H9 (cell line): ENCODE measurements around the gene ANAPC1. TPM values are rescaled to one million over a fixed set of nuclear protein-coding genes. Genes with fewer than 3 reads are reported as not detected.
"Not testable (repeated sequence)": the region's sequence is repeated elsewhere in the genome, so short reads cannot be mapped to it uniquely, and the experiment has no call there.

Experiments used
- DNase-seq: peaks from one replicate; pipeline ENCODE4 v3.0.0-alpha.2; 2017
- H2AFZ ChIP-seq: one replicate; pipeline ENCODE4 v1.6.1; 2013; ENCODE audit warnings: mild to moderate bottlenecking, low read length, control low read depth, moderate library complexity
- H2AK5ac ChIP-seq: 2 replicates; pipeline ENCODE4 v1.6.1; 2013; ENCODE audit warnings: low read length, control low read depth, mixed read lengths; ENCODE audit not compliant: insufficient read length
- H2BK120ac ChIP-seq: one replicate; pipeline ENCODE4 v1.6.1; 2013; ENCODE audit warnings: low read depth, mild to moderate bottlenecking, low read length, control low read depth, inconsistent platforms; ENCODE audit not compliant: poor library complexity, severe bottlenecking
- H2BK12ac ChIP-seq: 2 replicates; pipeline ENCODE4 v1.6.1; 2013; ENCODE audit warnings: low read length, control low read depth, mixed read lengths, low read depth; ENCODE audit not compliant: insufficient read length
- H2BK15ac ChIP-seq: 2 replicates; pipeline ENCODE4 v1.6.1; 2013; ENCODE audit warnings: low read depth, low read length, control low read depth
- H2BK20ac ChIP-seq: one replicate; pipeline ENCODE4 v1.6.1; 2013; ENCODE audit warnings: low read depth, mild to moderate bottlenecking, low read length, control low read depth, inconsistent platforms; ENCODE audit not compliant: poor library complexity, severe bottlenecking
- H2BK5ac ChIP-seq: 2 replicates; pipeline ENCODE4 v1.6.1; 2013; ENCODE audit warnings: low read length, control low read depth, mixed read lengths; ENCODE audit not compliant: insufficient read length
- H3K14ac ChIP-seq: 2 replicates; pipeline ENCODE4 v1.6.1; 2013; ENCODE audit warnings: low read length, control low read depth; ENCODE audit not compliant: insufficient read depth
- H3K18ac ChIP-seq: 2 replicates; pipeline ENCODE4 v1.6.1; 2013; ENCODE audit warnings: low read depth, mild to moderate bottlenecking, mixed read lengths, low read length, control low read depth; ENCODE audit not compliant: insufficient read length
- H3K23ac ChIP-seq: 2 replicates; pipeline ENCODE4 v1.6.1; 2013; ENCODE audit warnings: low read length, control low read depth, mixed read lengths, low read depth; ENCODE audit not compliant: insufficient read length
- H3K23me2 ChIP-seq: 2 replicates; pipeline ENCODE4 v1.6.1; 2013; ENCODE audit warnings: low read depth, mild to moderate bottlenecking, mixed read lengths, low read length, control low read depth; ENCODE audit not compliant: insufficient read length, poor library complexity, severe bottlenecking
- H3K27ac ChIP-seq: 2 replicates; pipeline ENCODE4 v1.5.1; 2013; ENCODE audit warnings: low read length, control low read depth, mixed read lengths, low read depth; ENCODE audit not compliant: insufficient read length
- H3K27me3 ChIP-seq: 2 replicates; pipeline ENCODE4 v1.6.1; 2013; ENCODE audit warnings: low read length, control low read depth, inconsistent platforms; ENCODE audit not compliant: insufficient read depth
- H3K4ac ChIP-seq: 2 replicates; pipeline ENCODE4 v1.6.1; 2013; ENCODE audit warnings: low read depth, mild to moderate bottlenecking, control low read depth, inconsistent platforms, low read length, moderate library complexity
- H3K4me1 ChIP-seq: 2 replicates; pipeline ENCODE4 v1.6.1; 2013; ENCODE audit warnings: low read length, control low read depth, inconsistent platforms; ENCODE audit not compliant: insufficient read depth
- H3K4me2 ChIP-seq: 2 replicates; pipeline ENCODE4 v1.6.1; 2013; ENCODE audit warnings: low read length, control low read depth, mixed read lengths; ENCODE audit not compliant: insufficient read length, insufficient read depth
- H3K56ac ChIP-seq: 2 replicates; pipeline ENCODE4 v1.6.1; 2013; ENCODE audit warnings: low read depth, mild to moderate bottlenecking, mixed read lengths, low read length, control low read depth; ENCODE audit not compliant: insufficient read length
- H3K79me1 ChIP-seq: 2 replicates; pipeline ENCODE4 v1.6.1; 2013; ENCODE audit warnings: low read depth, mild to moderate bottlenecking, moderate library complexity, low read length, control low read depth, inconsistent platforms; ENCODE audit not compliant: insufficient read depth, poor library complexity, severe bottlenecking
- H3K79me2 ChIP-seq: 2 replicates; pipeline ENCODE4 v1.6.1; 2013; ENCODE audit warnings: low read length, control low read depth, inconsistent platforms; ENCODE audit not compliant: insufficient read depth
- H3K9ac ChIP-seq: 2 replicates; pipeline ENCODE4 v1.6.1; 2013; ENCODE audit warnings: low read length, control low read depth, mixed read lengths; ENCODE audit not compliant: insufficient read length; ENCODE audit errors: extremely low read depth
- H3K9me3 ChIP-seq: one replicate; pipeline ENCODE4 v1.6.1; 2013; ENCODE audit warnings: low read depth, low read length, inconsistent platforms; ENCODE audit not compliant: control insufficient read depth
- H3T11ph ChIP-seq: one replicate; pipeline ENCODE4 v1.6.1; 2013; ENCODE audit warnings: mild to moderate bottlenecking, low read length, control low read depth, inconsistent platforms
- H4K20me1 ChIP-seq: one replicate; pipeline ENCODE4 v1.6.1; 2013; ENCODE audit not compliant: control insufficient read depth, insufficient read length, insufficient read depth
- H4K5ac ChIP-seq: 2 replicates; pipeline ENCODE4 v1.6.1; 2013; ENCODE audit warnings: low read depth, mild to moderate bottlenecking, mixed read lengths, low read length, control low read depth; ENCODE audit not compliant: insufficient read length
- H4K8ac ChIP-seq: replicated peaks from 2 replicates; pipeline ENCODE4 v1.6.1; 2013; ENCODE audit warnings: low read length, control low read depth, mixed read lengths, low read depth; ENCODE audit not compliant: insufficient read length
- H4K91ac ChIP-seq: 2 replicates; pipeline ENCODE4 v1.6.1; 2013; ENCODE audit warnings: low read depth, mild to moderate bottlenecking, moderate library complexity, mixed read lengths, low read length, control low read depth; ENCODE audit not compliant: insufficient read length
- H3K27ac Mint-ChIP-seq, 3 experiments: 2 replicates in 2 of 3; 3 replicates in 1 of 3; pipeline ENCODE4 v1.8.0; 2020 to 2021; ENCODE audit warnings: mixed read lengths in 3 of 3, mild to moderate bottlenecking in 1 of 3, moderate library complexity in 1 of 3
- H3K27me3 Mint-ChIP-seq: 2 replicates; pipeline ENCODE4 v1.8.0; 2021; ENCODE audit warnings: low read depth, mild to moderate bottlenecking, moderate library complexity, mixed read lengths
- H3K36me3 Mint-ChIP-seq, 3 experiments: 2 replicates in 2 of 3; 3 replicates in 1 of 3; pipeline ENCODE4 v1.8.0; 2020 to 2021; ENCODE audit warnings: low read depth in 3 of 3, mixed read lengths in 3 of 3; ENCODE audit not compliant: insufficient read depth in 1 of 3
- H3K4me1 Mint-ChIP-seq, 2 experiments: 2 replicates each; pipeline ENCODE4 v1.8.0; 2020; ENCODE audit warnings: mixed read lengths in 2 of 2
- H3K4me3 Mint-ChIP-seq, 2 experiments: 2 replicates in 1 of 2; 3 replicates in 1 of 2; pipeline ENCODE4 v1.8.0; 2020 to 2021; ENCODE audit warnings: mild to moderate bottlenecking in 2 of 2, mixed read lengths in 2 of 2, moderate library complexity in 1 of 2
- H3K9me3 Mint-ChIP-seq, 2 experiments: 2 replicates in 1 of 2; 3 replicates in 1 of 2; pipeline ENCODE4 v1.8.0; 2020; ENCODE audit warnings: mild to moderate bottlenecking in 2 of 2, mixed read lengths in 2 of 2, moderate library complexity in 1 of 2
- WGBS: extraction: QIAGEN DNeasy Blood & Tissue Kit; methylation state at CpG from one replicate; pipeline ENCODE4 v1.1.7; 2013; ENCODE audit warnings: missing lambda C conversion rate, low lambda C conversion rate, mixed read lengths; ENCODE audit not compliant: insufficient read length; ENCODE audit errors: extremely low coverage; 5-methylcytosine and 5-hydroxymethylcytosine counted together
- total RNA-seq: library from RNA; stranded (reverse); gene quantifications from 2 replicates; pipeline ENCODE4 v1.2.1, GENCODE V29; 2021

The ANAPC1 gene
- total RNA-seq, 1 experiment from 2014 or later = 79.1 TPM

- not testable (repeated sequence) for H3K23me2 ChIP-seq, H3K27ac Mint-ChIP-seq, DNase-seq, H3K4me2 ChIP-seq, H3K18ac ChIP-seq, H3K4me1 ChIP-seq, H3K56ac ChIP-seq, H3K14ac ChIP-seq, H3K4ac ChIP-seq, H4K20me1 ChIP-seq, H3K9me3 ChIP-seq, H2AK5ac ChIP-seq, H3K79me2 ChIP-seq, H3T11ph ChIP-seq, H4K8ac ChIP-seq, H3K23ac ChIP-seq, H3K27me3 Mint-ChIP-seq, H3K9me3 Mint-ChIP-seq, H2BK120ac ChIP-seq, H2BK12ac ChIP-seq, H2BK20ac ChIP-seq, H2BK15ac ChIP-seq, H2BK5ac ChIP-seq, H3K9ac ChIP-seq, H4K91ac ChIP-seq, H3K27me3 ChIP-seq, H4K5ac ChIP-seq, H3K27ac ChIP-seq, H3K79me1 ChIP-seq, H3K4me3 Mint-ChIP-seq, H3K4me1 Mint-ChIP-seq, H2AFZ ChIP-seq
- peaks cover 5 to 13% (median 8%) of the 10 kb centered on the region in 3 experiments; a peak in 4 of 7 replicates for H3K36me3 Mint-ChIP-seq
- WGBS = no CpG with 5 or more reads among the region's 9 CpGs
Measured at GRCh38 chr2:111781443-111782094, 102.4 kb downstream of the ANAPC1 start.

- H3K23me2 ChIP-seq, H3K4me1 ChIP-seq, H4K5ac ChIP-seq, H3T11ph ChIP-seq, H2BK20ac ChIP-seq, H3K79me1 ChIP-seq, H4K8ac ChIP-seq, H3K4ac ChIP-seq, H3K4me3 Mint-ChIP-seq, H3K14ac ChIP-seq, H3K27ac ChIP-seq, H3K18ac ChIP-seq, H3K4me2 ChIP-seq, H2AK5ac ChIP-seq, H3K56ac ChIP-seq, H2BK5ac ChIP-seq, H2BK15ac ChIP-seq, H3K9me3 Mint-ChIP-seq, H3K27me3 ChIP-seq, H2AFZ ChIP-seq, H4K20me1 ChIP-seq, H3K23ac ChIP-seq, H4K91ac ChIP-seq, DNase-seq, H2BK120ac ChIP-seq, H3K79me2 ChIP-seq, H3K27me3 Mint-ChIP-seq, H3K9me3 ChIP-seq, H2BK12ac ChIP-seq, H3K9ac ChIP-seq: not testable (repeated sequence)
- Mint-ChIP-seq H3K36me3 (peaks cover 7 to 18% (median 13%) of the 10 kb centered on the region in 3 experiments; a peak in 5 of 7 replicates), H3K27ac (peak overlapping the region in 1 of 3 experiments; percentile 55; a peak in 1 of 7 replicates), H3K4me1 (peaks cover 3 to 12% of the 10 kb centered on the region in 2 experiments)
- no CpG with 5 or more reads among the region's 4 CpGs for WGBS
Measured at GRCh38 chr2:111777155-111777554, 106.8 kb downstream of the ANAPC1 start.
